Activated gamma-delta T cell treated with Interleukin-2 at 50 U/mL for 16 hours (primary cell): ENCODE data around the gene TMEM147.

ENCODE experiments used
- DNase-seq: peaks from one replicate; pipeline ENCODE4 v3.0.0-alpha.2; 2020

TMEM147 gene

DNA sequence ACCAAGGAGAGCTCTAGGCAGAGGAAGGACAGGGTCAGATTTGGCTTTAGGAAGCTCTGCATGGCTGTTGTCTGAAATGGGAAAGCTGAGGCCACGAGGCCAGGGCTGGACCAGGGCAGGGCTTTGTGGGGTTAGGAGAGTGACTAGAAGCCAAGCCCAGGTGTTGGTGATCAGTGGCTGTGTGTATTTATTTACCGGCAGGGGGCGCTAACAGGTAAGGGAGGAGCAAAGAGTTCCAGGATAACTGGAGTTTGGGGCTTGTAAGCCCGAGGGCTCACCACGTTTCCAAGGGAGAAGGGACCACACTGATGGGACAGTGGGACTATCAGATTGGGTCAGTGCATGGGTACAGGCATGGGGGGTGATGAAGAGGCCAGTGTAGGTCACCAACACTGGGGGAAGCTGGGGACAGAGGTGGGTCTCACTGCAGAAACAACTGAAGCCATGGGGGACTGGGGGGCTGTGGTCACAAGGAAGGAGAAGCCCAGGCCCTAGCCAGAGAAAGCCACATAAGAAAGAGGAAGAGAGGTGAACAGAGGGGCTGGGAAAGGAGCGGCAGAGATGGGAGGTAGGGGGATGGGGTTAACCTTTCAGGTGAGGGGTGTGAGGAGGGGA is 3.9 kb downstream of the TMEM147 start:
- peak; percentile 54 for DNase-seq

DNA sequence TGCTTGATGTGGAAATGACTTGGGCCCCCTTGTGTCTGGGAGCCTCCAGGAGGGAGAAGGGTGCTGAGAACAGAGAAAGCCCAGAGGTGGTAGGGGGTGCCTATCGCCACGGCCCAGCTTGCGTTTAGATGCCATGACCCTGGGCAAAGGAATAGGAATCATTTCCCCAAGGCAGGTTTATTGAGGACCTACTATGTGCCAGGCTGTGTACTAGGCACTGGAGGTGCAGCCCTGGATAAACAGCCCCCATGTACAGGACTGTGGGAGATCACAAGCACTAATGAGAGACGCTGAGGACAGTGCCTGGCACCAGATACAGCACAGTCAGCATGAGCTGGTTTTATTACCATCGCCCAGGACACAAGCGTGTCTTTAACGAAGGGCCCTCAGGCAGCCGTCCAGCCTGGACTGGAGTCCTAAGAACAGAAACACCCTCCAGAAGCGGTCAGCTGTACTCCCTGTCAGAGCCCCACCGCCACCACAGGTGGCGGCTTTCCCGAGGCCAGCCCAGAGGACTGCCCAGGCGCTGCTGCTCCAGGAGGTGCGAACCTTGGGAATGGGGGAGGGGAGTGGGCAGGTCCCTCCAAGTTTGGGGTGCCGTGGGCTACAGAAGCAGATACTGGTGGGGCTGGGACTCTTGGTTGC is 4.6 kb downstream of the TMEM147 start:
- DNase-seq, result no peak

DNA sequence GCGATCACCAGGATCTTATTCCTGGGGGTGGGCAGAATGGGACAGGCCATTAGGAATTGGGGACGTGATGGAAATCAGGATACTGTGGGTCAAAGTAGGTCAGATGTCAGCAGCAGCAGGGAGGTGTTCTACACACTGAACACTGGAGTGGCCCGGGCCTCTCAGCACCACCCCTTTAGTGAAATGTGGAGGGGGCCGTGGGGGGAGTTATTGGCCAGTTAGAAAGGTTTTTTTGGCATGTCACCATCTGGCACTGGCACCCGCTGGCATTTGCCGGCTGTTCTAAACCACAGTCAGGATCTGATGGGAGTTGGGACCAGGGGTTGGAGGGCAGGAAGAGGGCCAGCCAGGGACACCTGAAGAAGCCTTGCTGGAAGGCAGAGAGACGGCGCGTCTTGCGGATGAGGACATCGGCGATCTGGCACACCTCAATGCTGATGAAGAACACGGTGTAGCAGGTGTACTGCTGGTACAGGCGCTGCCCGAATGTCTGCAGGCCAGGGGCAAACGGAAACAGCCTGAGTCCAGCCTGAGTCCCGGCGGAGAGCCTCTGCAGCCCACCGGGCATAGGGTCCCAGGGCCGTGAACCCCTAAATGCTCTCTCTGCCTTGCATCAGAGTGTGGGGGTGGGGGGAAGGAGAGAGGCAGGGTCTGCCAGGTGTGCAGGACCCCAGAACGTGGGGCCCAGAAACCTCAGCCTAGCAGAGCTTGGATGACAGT is 5.8 kb downstream of the TMEM147 start:
- no peak for DNase-seq

GRCh38 chr19:35552534-35553384 is 7.3 kb downstream of the TMEM147 start:
- DNase-seq, result no peak

DNA sequence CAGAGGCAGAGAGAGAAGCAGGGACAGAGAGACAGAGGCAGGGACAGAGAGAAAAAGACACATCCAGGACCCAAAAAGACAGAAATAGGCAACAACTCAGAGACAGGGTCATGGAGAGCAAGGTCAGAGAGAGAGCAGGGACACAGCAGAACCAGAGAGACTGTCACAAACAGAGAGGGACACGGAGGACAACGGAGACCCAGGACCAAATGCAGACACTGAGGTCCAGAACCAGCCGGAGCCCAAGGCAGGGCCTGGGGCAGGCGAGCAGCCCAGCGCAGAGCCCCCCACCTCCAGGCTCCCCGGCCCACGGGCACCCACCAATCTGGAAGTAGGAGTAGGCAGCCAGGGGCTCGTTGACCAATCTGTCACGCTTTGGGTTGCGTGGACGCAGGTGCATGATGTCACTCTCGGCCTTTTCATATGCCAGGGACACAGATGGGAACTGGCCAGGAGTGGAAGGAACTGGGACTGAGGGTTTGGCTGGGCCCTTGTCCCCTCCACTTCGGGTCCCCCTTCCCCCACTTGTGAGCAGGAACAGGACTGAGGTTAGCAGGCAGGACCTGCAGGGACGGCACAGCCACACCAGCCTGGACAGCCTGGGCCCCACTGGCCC is 8.1 kb downstream of the TMEM147 start:
- no peak for DNase-seq

- no peak for DNase-seq
Observed at GRCh38 chr19:35554076-35554475, 8.7 kb downstream of the TMEM147 start.

DNA sequence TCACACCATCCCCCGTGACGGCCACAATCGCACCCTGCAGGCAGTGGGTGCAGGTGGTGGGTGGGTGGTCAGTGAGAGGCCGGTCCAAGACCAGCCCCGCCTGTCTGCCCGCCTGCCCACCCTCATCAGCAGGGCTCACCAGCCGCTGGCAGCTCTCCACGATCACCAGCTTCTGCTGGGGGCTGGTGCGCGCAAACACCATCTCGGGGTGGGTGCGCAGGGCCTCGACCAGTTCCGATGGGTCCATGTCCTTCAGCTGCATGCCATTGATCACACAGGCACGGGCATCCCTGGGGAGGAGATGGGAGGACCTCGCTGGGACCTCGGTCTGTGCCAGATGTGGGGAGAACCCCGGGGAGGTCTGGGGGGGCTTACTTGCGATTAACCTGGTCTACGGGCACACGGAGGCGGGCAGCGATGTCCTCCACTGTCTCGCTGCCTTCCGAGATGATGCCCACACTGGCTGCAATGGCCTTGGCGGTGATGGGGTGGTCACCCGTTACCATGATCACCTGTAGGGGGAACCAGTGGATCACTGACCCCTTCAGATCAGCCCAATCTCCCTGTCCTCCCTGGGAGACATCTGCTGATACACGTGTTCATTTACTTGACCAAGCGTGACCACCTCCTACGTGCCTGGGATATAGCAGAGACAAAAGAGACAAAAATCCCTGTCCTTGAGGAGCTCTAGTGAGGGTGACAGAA is 10.0 kb downstream of the TMEM147 start:
- DNase-seq, result no peak

- no peak for DNase-seq
Observed at GRCh38 chr19:35556025-35556590, 10.7 kb downstream of the TMEM147 start.

- no peak for DNase-seq
Observed at GRCh38 chr19:35556846-35557538, 11.6 kb downstream of the TMEM147 start.

- DNase-seq, result peak; percentile 26
Observed at GRCh38 chr19:35557539-35558399, 12.3 kb downstream of the TMEM147 start.

GRCh38 chr19:35558400-35559280 is 13.2 kb downstream of the TMEM147 start:
- no peak for DNase-seq

GRCh38 chr19:35559281-35559659 is 13.8 kb downstream of the TMEM147 start:
- no peak for DNase-seq

- DNase-seq, result no peak
Observed at GRCh38 chr19:35559781-35560180, 14.4 kb downstream of the TMEM147 start.

GRCh38 chr19:35560271-35560670 is 14.8 kb downstream of the TMEM147 start:
- no peak for DNase-seq

DNA sequence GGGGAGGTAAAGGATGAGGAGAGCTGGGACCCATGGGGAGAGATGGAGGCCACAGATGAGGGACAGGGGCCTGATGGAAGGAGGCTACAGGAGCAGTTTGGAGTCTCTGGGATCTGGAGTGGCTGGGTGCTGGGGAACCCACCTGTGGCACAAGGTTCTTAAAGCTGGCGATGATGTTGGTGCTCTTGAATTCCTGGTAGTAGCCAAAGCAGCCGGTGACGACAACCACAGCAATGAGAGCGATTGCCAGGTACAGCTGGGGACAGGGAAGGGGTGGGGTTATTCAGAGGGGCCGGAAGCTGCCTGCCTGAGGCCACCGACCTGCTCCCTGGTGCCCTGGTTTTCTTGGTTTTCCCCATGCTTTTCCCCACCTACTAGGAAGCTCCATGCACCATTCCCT is 15.3 kb downstream of the TMEM147 start:
- DNase-seq, result no peak

DNA sequence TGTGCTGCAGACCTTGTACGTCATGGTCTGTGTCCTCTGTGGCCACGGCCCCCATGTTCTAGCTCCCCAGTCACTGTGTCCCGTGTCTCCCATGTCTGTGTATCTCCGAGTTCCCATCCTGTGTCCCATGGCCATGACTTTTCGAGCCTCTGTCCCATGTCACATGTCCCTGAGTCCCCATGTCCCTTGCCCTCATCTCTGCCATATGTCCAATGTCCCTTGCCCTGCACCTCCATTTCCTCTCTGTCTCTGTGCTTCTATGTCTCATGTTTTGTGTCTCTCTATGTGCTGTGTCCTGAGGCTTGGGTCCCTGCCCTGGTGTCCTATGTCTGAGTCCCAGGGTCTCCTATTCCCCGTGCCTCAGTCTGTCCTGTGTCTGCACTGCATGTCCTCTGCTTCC is 16.0 kb downstream of the TMEM147 start:
- no peak for DNase-seq

DNA sequence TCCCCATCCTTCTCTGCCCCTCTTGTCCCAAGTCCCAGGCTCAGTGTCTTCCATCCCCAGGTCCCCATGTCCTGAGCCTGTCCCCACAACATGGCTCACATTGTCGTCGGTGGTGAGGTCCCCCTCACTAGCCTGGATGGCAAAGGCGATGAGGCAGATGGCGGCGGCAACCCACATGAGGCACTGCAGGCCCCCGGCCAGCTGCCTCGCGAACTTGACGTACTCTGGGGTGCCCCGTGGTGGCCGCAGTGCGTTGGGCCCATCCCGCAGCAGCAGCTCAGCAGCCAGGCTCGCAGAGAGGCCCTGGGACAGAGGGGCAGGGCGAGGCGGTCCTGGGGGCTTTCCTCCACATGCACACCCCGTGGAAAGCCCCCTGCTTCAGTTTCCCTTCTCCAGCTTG is 16.9 kb downstream of the TMEM147 start:
- no peak for DNase-seq

- no peak for DNase-seq
Observed at GRCh38 chr19:35562776-35563175, 17.4 kb downstream of the TMEM147 start.

GRCh38 chr19:35563207-35563829 is 17.9 kb downstream of the TMEM147 start, which contains the start of gene ATP4A:
TSS of gene ATP4A (minus strand) at chr19:35563658. CDS start at chr19:35563629, 29 bp downstream.
- DNase-seq, result no peak
